ENCODE measurements around the gene ANKRD12. TPM values are rescaled to one million over a fixed set of nuclear protein-coding genes. Genes with fewer than 3 reads are reported as not detected.

ANKRD12 gene
- total RNA-seq, 1 experiment from 2014 or later, result 23.5 TPM

GRCh38 chr18:9319333-9319732 is 182.8 kb downstream of the ANKRD12 start:
- no TSS peak for BruUV-seq (replicated peaks)
- RAD21 ChIA-PET (ENCODE audit: low non-redundant PET in 1 of 2, low total read pairs in 2 of 2, uncharacterized antibody in 2 of 2, unreplicated experiment in 2 of 2), result no interaction called here

More at GRCh38 chr18:9319333-9319732, 182.8 kb downstream of the ANKRD12 start:
- H2AFZ ChIP-seq (ENCODE audit: low read depth, low read length, poor library complexity, severe bottlenecking), result no peak overlapping the region
- no peaks in the 10 kb centered on the region for H3K27me3 ChIP-seq (ENCODE audit: insufficient read depth, low read length)
- no peaks in the 10 kb centered on the region for H3K79me2 ChIP-seq (ENCODE audit: insufficient read depth, low read length)
- no peaks in the 10 kb centered on the region for H4K20me1 ChIP-seq (ENCODE audit: insufficient read depth)
- no peak overlapping the region for H3K4me2 ChIP-seq (ENCODE audit: low read length)
- no peaks in the 10 kb centered on the region for H3K9me2 ChIP-seq (ENCODE audit: insufficient read depth)
- ChIA-PET POLR2A (no interaction called here), CTCF (no interaction called here)
- H3K4me3 ChIP-seq (replicated peaks in 1 of 2; ENCODE audit: low read depth in 1 of 2, low read length in 2 of 2), result no peak overlapping the region
- DNase-seq (ENCODE audit: low read depth, low spot score) (no peak), ATAC-seq (no peak)
- no peak overlapping the region for H3K27ac ChIP-seq (ENCODE audit: low read depth, low read length)
- intact Hi-C loops (cut with micrococcal nuclease), result no loop called here
- H3K9ac ChIP-seq (ENCODE audit: low read length), result no peak overlapping the region
- H3K36me3 ChIP-seq (ENCODE audit: control insufficient read depth in 1 of 2, insufficient read depth in 2 of 2, low read length in 2 of 2), result no peaks in the 10 kb centered on the region
- TF ChIP-seq SP1 (IDR thresholded peaks at IDR 0.05; ENCODE audit: low read depth) (no peak), POLR2AphosphoS5 (IDR thresholded peaks at IDR 0.05; ENCODE audit: low read depth, low read length) (no peak), CEBPB (IDR thresholded peaks at IDR 0.05; ENCODE audit: low read depth) (no peak), EZH2phosphoT487 (IDR thresholded peaks at IDR 0.05; ENCODE audit: borderline replicate concordance) (no peak), YY1 (IDR thresholded peaks at IDR 0.05; ENCODE audit: extremely low read depth, insufficient replicate concordance, low read depth, low read length) (no peak), SIN3A (IDR thresholded peaks at IDR 0.05; ENCODE audit: low read depth) (no peak), ZBTB33 (IDR thresholded peaks at IDR 0.05; ENCODE audit: extremely low read depth, insufficient replicate concordance, low read length) (no peak), ZFX (IDR thresholded peaks at IDR 0.05) (no peak), MAX (IDR thresholded peaks at IDR 0.05) (no peak), RAD21 (IDR thresholded peaks at IDR 0.05; ENCODE audit: low read depth) (no peak), JUND (IDR thresholded peaks at IDR 0.05) (no peak), CTCF (IDR thresholded peaks at IDR 0.05 in 2 of 3, conservative IDR thresholded peaks at IDR 0.05 in 1 of 3; ENCODE audit: borderline replicate concordance in 1 of 3, insufficient read depth in 1 of 3, low read depth in 2 of 3, low read length in 2 of 3) (no peak), FOSL1 (IDR thresholded peaks at IDR 0.05; ENCODE audit: low read depth) (no peak), SRF (IDR thresholded peaks at IDR 0.05; ENCODE audit: low read depth) (no peak), POLR2A (IDR thresholded peaks at IDR 0.05; ENCODE audit: borderline replicate concordance, extremely low read depth, insufficient read depth, insufficient read length) (no peak), TCF7L2 (IDR thresholded peaks at IDR 0.05; ENCODE audit: borderline replicate concordance, extremely low read depth, insufficient read depth, insufficient read length) (no peak)
- no peaks in the 10 kb centered on the region for H3K4me1 ChIP-seq (ENCODE audit: control insufficient read depth in 1 of 2, insufficient read depth in 2 of 2, low read length in 2 of 2)
- H3K9me3 ChIP-seq (ENCODE audit: control insufficient read depth in 1 of 2, insufficient read depth in 1 of 2, low read depth in 1 of 2, low read length in 2 of 2), result no peaks in the 10 kb centered on the region
